ENCODE results near the gene DDX10. TPM values are rescaled to one million over a fixed set of nuclear protein-coding genes. Genes with fewer than 3 reads are reported as not detected.

DDX10 gene
- total and polyA plus RNA-seq, 2 experiments from 2014 or later, result 32.4 to 37.8 TPM

GRCh38 chr11:108826136-108826535, 161.3 kb downstream of the DDX10 start (continued):
- TF ChIP-seq REST (IDR thresholded peaks at IDR 0.05; ENCODE audit: unreplicated experiment) (no peak), JUNB (IDR thresholded peaks at IDR 0.05; ENCODE audit: unreplicated experiment) (no peak), STAT1 (IDR thresholded peaks at IDR 0.05; ENCODE audit: unreplicated experiment) (no peak), CREB1 (CRISPR knock-in tag; IDR thresholded peaks at IDR 0.05; ENCODE audit: low read depth) (no peak), ZNF331 (CRISPR knock-in tag; IDR thresholded peaks at IDR 0.05; ENCODE audit: low read depth) (no peak)

GRCh38 chr11:108835624-108836023, 170.8 kb downstream of the DDX10 start:
- Histone ChIP-seq H3K4me3 (no peak overlapping the region), H3K4me1 (ENCODE audit: insufficient read depth) (peaks cover 6% of the 10 kb centered on the region; the same call in 1 of the 2 replicates), H4K20me1 (replicated peaks; ENCODE audit: insufficient read depth) (no peaks in the 10 kb centered on the region; the same call in 1 of the 2 replicates), H3K27me3 (ENCODE audit: insufficient read depth) (no peaks in the 10 kb centered on the region), H3K4me2 (no peak overlapping the region), H2AFZ (no peak overlapping the region), H3K36me3 (ENCODE audit: insufficient read depth) (no peaks in the 10 kb centered on the region), H3K79me2 (replicated peaks; ENCODE audit: insufficient read depth) (peaks cover 5% of the 10 kb centered on the region; the same call in 1 of the 2 replicates), H3K27ac (ENCODE audit: low read depth) (no peak overlapping the region), H3K9me2 (ENCODE audit: insufficient read depth) (no peaks in the 10 kb centered on the region), H3F3A (replicated peaks; ENCODE audit: low read depth) (no peaks in the 10 kb centered on the region)
- Mint-ChIP-seq H3K27me3 (ENCODE audit: insufficient read depth, low read depth, poor library complexity) (no peaks in the 10 kb centered on the region), H3K36me3 (ENCODE audit: low read depth) (peaks cover 5% of the 10 kb centered on the region; the same call in 1 of the 3 replicates), H3K4me3 (no peak overlapping the region), H3K27ac (no peak overlapping the region), H3K4me1 (peaks cover 19% of the 10 kb centered on the region), H3K9me3 (no peaks in the 10 kb centered on the region)
- no peak for TF ChIP-seq ZNF114 (CRISPR knock-in tag; IDR thresholded peaks at IDR 0.05)
- no peak for TF ChIP-seq NANOG (IDR thresholded peaks at IDR 0.05; ENCODE audit: borderline replicate concordance)
- TF ChIP-seq EZH2phosphoT487 (IDR thresholded peaks at IDR 0.05; ENCODE audit: unreplicated experiment), result no peak
- ATAC-seq (peak; percentile 71), DNase-seq (ENCODE audit: low spot score) (peak; percentile 41)

GRCh38 chr11:108836541-108836940, 171.7 kb downstream of the DDX10 start:
- H3K79me2 ChIP-seq (replicated peaks; ENCODE audit: insufficient read depth), result no peaks in the 10 kb centered on the region; the same call in 1 of the 2 replicates
- H3K27me3 Mint-ChIP-seq (ENCODE audit: insufficient read depth, low read depth, poor library complexity), result no peaks in the 10 kb centered on the region
- no peaks in the 10 kb centered on the region; the same call in 1 of the 2 replicates for H4K20me1 ChIP-seq (replicated peaks; ENCODE audit: insufficient read depth)
- no peaks in the 10 kb centered on the region for H3K36me3 ChIP-seq (ENCODE audit: insufficient read depth)
- H3K9me2 ChIP-seq (ENCODE audit: insufficient read depth), result no peaks in the 10 kb centered on the region
- peaks cover 5% of the 10 kb centered on the region; the same call in 1 of the 3 replicates for H3K36me3 Mint-ChIP-seq (ENCODE audit: low read depth)
- DNase-seq (ENCODE audit: low spot score) (no peak), ATAC-seq (no peak)
- H3K4me2 ChIP-seq, result no peak overlapping the region
- H3K4me3 ChIP-seq, result no peak overlapping the region
- H3K27ac ChIP-seq (ENCODE audit: low read depth), result no peak overlapping the region
- H3K4me1 ChIP-seq (ENCODE audit: insufficient read depth), result peaks cover 6% of the 10 kb centered on the region; the same call in 1 of the 2 replicates
- H3K4me1 Mint-ChIP-seq, result peaks cover 19% of the 10 kb centered on the region
- no peak overlapping the region; the same call in 1 of the 2 replicates for H3K27ac Mint-ChIP-seq
- H3K27me3 ChIP-seq (ENCODE audit: insufficient read depth), result no peaks in the 10 kb centered on the region
- H3F3A ChIP-seq (replicated peaks; ENCODE audit: low read depth), result no peaks in the 10 kb centered on the region
- no peak overlapping the region for H3K4me3 Mint-ChIP-seq
- H2AFZ ChIP-seq, result no peak overlapping the region
- no peaks in the 10 kb centered on the region for H3K9me3 Mint-ChIP-seq
- TF ChIP-seq CREB1 (CRISPR knock-in tag; IDR thresholded peaks at IDR 0.05; ENCODE audit: low read depth), result no peak
- no peak for TF ChIP-seq JUNB (IDR thresholded peaks at IDR 0.05; ENCODE audit: unreplicated experiment)
- TF ChIP-seq NANOG (IDR thresholded peaks at IDR 0.05; ENCODE audit: borderline replicate concordance), result no peak
- TF ChIP-seq EZH2phosphoT487 (IDR thresholded peaks at IDR 0.05; ENCODE audit: unreplicated experiment), result no peak
- TF ChIP-seq, protein P1, sequence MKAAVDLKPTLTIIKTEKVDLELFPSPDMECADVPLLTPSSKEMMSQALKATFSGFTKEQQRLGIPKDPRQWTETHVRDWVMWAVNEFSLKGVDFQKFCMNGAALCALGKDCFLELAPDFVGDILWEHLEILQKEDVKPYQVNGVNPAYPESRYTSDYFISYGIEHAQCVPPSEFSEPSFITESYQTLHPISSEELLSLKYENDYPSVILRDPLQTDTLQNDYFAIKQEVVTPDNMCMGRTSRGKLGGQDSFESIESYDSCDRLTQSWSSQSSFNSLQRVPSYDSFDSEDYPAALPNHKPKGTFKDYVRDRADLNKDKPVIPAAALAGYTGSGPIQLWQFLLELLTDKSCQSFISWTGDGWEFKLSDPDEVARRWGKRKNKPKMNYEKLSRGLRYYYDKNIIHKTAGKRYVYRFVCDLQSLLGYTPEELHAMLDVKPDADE (IDR thresholded peaks at IDR 0.05), result no peak
- TF ChIP-seq ZNF331 (CRISPR knock-in tag; IDR thresholded peaks at IDR 0.05; ENCODE audit: low read depth), result no peak
- TF ChIP-seq EZH2 (IDR thresholded peaks at IDR 0.05; ENCODE audit: low read depth, unreplicated experiment), result no peak
- no peak for TF ChIP-seq ZNF114 (CRISPR knock-in tag; IDR thresholded peaks at IDR 0.05)
